ENCODE results near the gene MID1IP1. TPM values are rescaled to one million over a fixed set of nuclear protein-coding genes. Genes with fewer than 3 reads are reported as not detected.

The MID1IP1 gene
- total RNA-seq, 2 experiments from 2014 or later = 57.9 to 77.7 TPM

Other genes starting within 250 kb of the MID1IP1 start
- not detected for gene TSPAN7, start 239.9 kb upstream of the MID1IP1 start, total RNA-seq

Measured in activated CD8-positive, alpha-beta memory T cell treated with anti-CD3 and anti-CD28 coated beads, Interleukin-2, amount 10 ng/mL, durations not matched to agents 7 days and 5 days (primary cell).